Measurements from ENCODE around the gene MS4A8.

Gene MS4A8

DNA sequence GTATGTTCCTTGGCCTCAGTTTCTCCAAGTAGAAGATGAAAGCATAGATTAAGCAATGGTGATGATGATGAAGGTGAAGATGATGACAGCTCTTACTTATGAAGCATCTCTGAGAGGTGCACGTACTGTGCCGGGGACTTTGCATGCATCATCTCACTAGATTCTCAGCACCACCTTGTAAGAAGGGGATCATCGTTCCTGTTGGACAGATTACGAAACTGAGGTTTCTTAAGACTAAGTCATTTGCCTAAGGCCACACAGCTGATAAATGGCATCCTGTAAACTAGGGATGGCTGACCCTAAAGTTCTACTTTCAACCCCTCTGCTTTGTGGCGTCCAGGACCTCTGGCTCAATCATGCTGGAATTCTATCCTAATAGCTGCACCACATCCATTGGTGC is 65.9 kb downstream of the MS4A8 start:
- DNase-seq = no peak
